MCF 10A (cell line): ENCODE data around the gene ASTN2. TPM values are rescaled to one million over a fixed set of nuclear protein-coding genes. Genes with fewer than 3 reads are reported as not detected.
A peak's percentile ranks its signal among the peaks of the same experiment; 100 is the strongest.

Experiments
- BruUV-seq: library from RNA; stranded (reverse); fragments of 400-500 nt; replicated peaks from 2 replicates; lab custom pipeline; 2021; lab: Mats Ljungman, UMichigan
- CTCF ChIA-PET: fragments of 300-600 bp; sonication (Branson Sonifier 250); formaldehyde crosslinking; extraction: SDS; loops from one replicate; lab custom pipeline; 2021; ENCODE audit warnings: antibody characterized with exemption, inconsistent platforms; lab: Yijun Ruan, JAX
- POLR2A ChIA-PET: fragments of 300-600, 350-650 bp; sonication (Branson Sonifier 250); formaldehyde crosslinking; extraction: SDS; loops from one replicate; lab custom pipeline; 2020; ENCODE audit warnings: antibody characterized with exemption, inconsistent platforms; lab: Yijun Ruan, JAX
- DNase-seq: peaks from one replicate; pipeline ENCODE4 v3.0.0-alpha.2; 2018; ENCODE audit not compliant: unreplicated experiment
- H3K27ac Mint-ChIP-seq: one replicate; pipeline ENCODE4 v1.8.0; 2022; ENCODE audit warnings: mild to moderate bottlenecking, low read depth, mixed read lengths; ENCODE audit not compliant: unreplicated experiment
- H3K27me3 Mint-ChIP-seq: one replicate; pipeline ENCODE4 v1.8.0; 2022; ENCODE audit warnings: mixed read lengths; ENCODE audit not compliant: insufficient read depth, unreplicated experiment
- H3K36me3 Mint-ChIP-seq: one replicate; pipeline ENCODE4 v1.8.0; 2022; ENCODE audit warnings: mild to moderate bottlenecking, moderate library complexity, mixed read lengths; ENCODE audit not compliant: insufficient read depth, unreplicated experiment
- H3K4me1 Mint-ChIP-seq: one replicate; pipeline ENCODE4 v1.8.0; 2022; ENCODE audit warnings: mixed read lengths; ENCODE audit not compliant: insufficient read depth, unreplicated experiment
- H3K4me3 Mint-ChIP-seq: one replicate; pipeline ENCODE4 v1.8.0; 2022; ENCODE audit warnings: mild to moderate bottlenecking, moderate library complexity, mixed read lengths; ENCODE audit not compliant: unreplicated experiment
- H3K9me3 Mint-ChIP-seq: one replicate; pipeline ENCODE4 v1.8.0; 2022; ENCODE audit warnings: mixed read lengths; ENCODE audit not compliant: unreplicated experiment
- CTCF ChIP-seq: fragments of 200-600 bp; IDR thresholded peaks from one replicate; pipeline ENCODE4 v1.8.0; 2022; ENCODE audit warnings: antibody characterized with exemption, mild to moderate bottlenecking; ENCODE audit not compliant: unreplicated experiment
- intact Hi-C: fragments of 100-400 bp; cut with micrococcal nuclease; formaldehyde crosslinking; loops from 2 replicates; pipeline ENCODE4 v1.14.1; 2022
- total RNA-seq: library from RNA; stranded (reverse); gene quantifications from 2 replicates; pipeline ENCODE4 v1.2.3, GENCODE V29; 2022

ASTN2 gene
- total RNA-seq, 1 experiment from 2014 or later = 1.8 TPM

GRCh38 chr9:116502746-116503145 is 912.1 kb downstream of the ASTN2 start:
- Mint-ChIP-seq H3K4me1 (peaks cover 40% of the 10 kb centered on the region), H3K4me3 (no peak overlapping the region), H3K27ac (no peak overlapping the region), H3K27me3 (no peaks in the 10 kb centered on the region), H3K9me3 (no peaks in the 10 kb centered on the region), H3K36me3 (no peaks in the 10 kb centered on the region)
- no peak for DNase-seq
- intact Hi-C loops = loop anchor here (5.0 to 10.0 kb wide), 3 partner anchors 45 to 620 kb away; no protein-coding TSS in a partner anchor
- ChIA-PET CTCF (interaction anchor here (1.1 kb wide), 1 partner anchor 12 kb away, joined by 3 read pairs; no protein-coding TSS in a partner anchor), POLR2A (no interaction called here)
- TF ChIP-seq CTCF = no peak
- no TSS peak for BruUV-seq

- ChIA-PET CTCF (no interaction called here), POLR2A (no interaction called here)
- no TSS peak for BruUV-seq
- H3K9me3 Mint-ChIP-seq = no peaks in the 10 kb centered on the region
- peak overlapping the region; percentile 6 for H3K27ac Mint-ChIP-seq
- H3K36me3 Mint-ChIP-seq = no peaks in the 10 kb centered on the region
- no peaks in the 10 kb centered on the region for H3K27me3 Mint-ChIP-seq
- DNase-seq = peak; percentile 89
- no peak for TF ChIP-seq CTCF
- intact Hi-C loops = loop anchor here (2.0 to 10.0 kb wide), 4 partner anchors 45 to 620 kb away; partner anchors contain the start of gene PAPPA
- H3K4me3 Mint-ChIP-seq = no peak overlapping the region
- H3K4me1 Mint-ChIP-seq = peaks cover 38% of the 10 kb centered on the region
Measured at GRCh38 chr9:116501871-116502270, 913.0 kb downstream of the ASTN2 start.

- Mint-ChIP-seq H3K27ac (no peak overlapping the region), H3K27me3 (no peaks in the 10 kb centered on the region), H3K9me3 (no peaks in the 10 kb centered on the region), H3K4me3 (no peak overlapping the region), H3K4me1 (peaks cover 25% of the 10 kb centered on the region), H3K36me3 (no peaks in the 10 kb centered on the region)
- intact Hi-C loops = loop anchor here (2.0 to 10.0 kb wide), 5 partner anchors 47 to 805 kb away; partner anchors contain the start of gene PAPPA
- no peak for TF ChIP-seq CTCF
- CTCF ChIA-PET = interaction anchor here (0.6 to 1.2 kb wide), 4 partner anchors 67 to 907 kb away, joined by 3 to 5 read pairs (median 4); no protein-coding TSS in a partner anchor
- POLR2A ChIA-PET = interaction anchor here (0.7 to 1.8 kb wide), 2 partner anchors 48 to 910 kb away, joined by 3 to 7 read pairs; no protein-coding TSS in a partner anchor
- peak; percentile 90 for DNase-seq
- no TSS peak for BruUV-seq
Measured at GRCh38 chr9:116499986-116500871, 914.6 kb downstream of the ASTN2 start.

- Mint-ChIP-seq H3K36me3 (no peaks in the 10 kb centered on the region), H3K4me3 (no peak overlapping the region), H3K4me1 (peaks cover 25% of the 10 kb centered on the region), H3K9me3 (no peaks in the 10 kb centered on the region), H3K27me3 (no peaks in the 10 kb centered on the region), H3K27ac (no peak overlapping the region)
- ChIA-PET POLR2A (interaction anchor here (1.8 kb wide), 1 partner anchor 910 kb away, joined by 7 read pairs; no protein-coding TSS in a partner anchor), CTCF (interaction anchor here (0.6 to 3.4 kb wide), 8 partner anchors 8 to 909 kb away, joined by 3 to 21 read pairs (median 4); no protein-coding TSS in a partner anchor)
- intact Hi-C loops = loop anchor here (10.0 kb wide), 1 partner anchor 805 kb away; no protein-coding TSS in a partner anchor
- DNase-seq = no peak
- no peak for TF ChIP-seq CTCF
- no TSS peak for BruUV-seq
Measured at GRCh38 chr9:116499434-116499833, 915.4 kb downstream of the ASTN2 start.
